ENCODE results near the gene SRSF8.
"Not testable (repeated sequence)": the region's sequence is repeated elsewhere in the genome, so short reads cannot be mapped to it uniquely, and the experiment has no call there.

SRSF8 gene

GRCh38 chr11:95098826-95099225 is 32.1 kb downstream of the SRSF8 start:
- DNase-seq = no peak

GRCh38 chr11:95100191-95100648 is 33.5 kb downstream of the SRSF8 start:
- DNase-seq = no peak

GRCh38 chr11:95100856-95101507 is 34.3 kb downstream of the SRSF8 start:
- DNase-seq = no peak

- DNase-seq = no peak
These were observed 35.2 kb downstream of the SRSF8 start for GRCh38 chr11:95101935-95102334.

- no peak for DNase-seq
These were observed 36.0 kb downstream of the SRSF8 start for GRCh38 chr11:95102733-95103132.

- DNase-seq = no peak
These were observed 37.0 kb downstream of the SRSF8 start for GRCh38 chr11:95103701-95104100.

- DNase-seq = no peak
These were observed 37.6 kb downstream of the SRSF8 start for GRCh38 chr11:95104121-95104830.

GRCh38 chr11:95104856-95105255 is 38.1 kb downstream of the SRSF8 start:
- no peak for DNase-seq

GRCh38 chr11:95108159-95108611 is 41.5 kb downstream of the SRSF8 start:
- DNase-seq = no peak

- DNase-seq = no peak
These were observed 42.2 kb downstream of the SRSF8 start for GRCh38 chr11:95108671-95109551.

- DNase-seq = not testable (repeated sequence)
These were observed 44.8 kb downstream of the SRSF8 start for GRCh38 chr11:95111471-95111870.

GRCh38 chr11:95111923-95112540 is 45.3 kb downstream of the SRSF8 start:
- no peak for DNase-seq

GRCh38 chr11:95115597-95115996 is 48.9 kb downstream of the SRSF8 start:
- no peak for DNase-seq

GRCh38 chr11:95119361-95120060 is 52.8 kb downstream of the SRSF8 start:
- DNase-seq = no peak
